HepG2 (cell line): ENCODE results near the gene EIF4H. TPM values are rescaled to one million over a fixed set of nuclear protein-coding genes. Genes with fewer than 3 reads are reported as not detected.

ENCODE experiments used
- ATAC-seq: fragments of 200-7000 bp; cut with Tn5 transposase; 3 replicates; pipeline ENCODE4 v1.9.1; 2020; ENCODE audit warnings: mild to moderate bottlenecking, moderate library complexity
- BruUV-seq: library from RNA; stranded (reverse); fragments of 400-500 nt; replicated peaks from 2 replicates; lab custom pipeline; 2021; lab: Mats Ljungman, UMichigan
- CTCF ChIA-PET: fragments of 300-600 bp; formaldehyde crosslinking; extraction: SDS; loops from one replicate; lab custom pipeline; 2021; ENCODE audit warnings: low total read pairs, inconsistent platforms, low intra/inter-chr PET ratio; lab: Yijun Ruan, JAX
- POLR2A ChIA-PET: fragments of 350-600 bp; sonication (Branson Sonifier 250); formaldehyde crosslinking; loops from one replicate; lab custom pipeline; 2020; ENCODE audit warnings: antibody characterized with exemption, inconsistent platforms; lab: Yijun Ruan, JAX
- DNase-seq: peaks from one replicate; pipeline ENCODE4 v3.0.0-alpha.2; 2015; ENCODE audit warnings: low spot score
- FAIRE-seq: peaks from 3 replicates; lab custom pipeline; 2011; peaks lifted over from hg19 to GRCh38; lab: Jason Lieb, UNC
- H2AFZ ChIP-seq: one replicate; pipeline ENCODE4 v1.6.1; 2011; ENCODE audit warnings: low read length, inconsistent platforms
- H3K27ac ChIP-seq: fragments of 300-600 bp; 3 replicates; pipeline ENCODE4 v1.8.0; 2011; ENCODE audit warnings: mixed run types, mild to moderate bottlenecking, mixed read lengths, low read length, inconsistent platforms; ENCODE audit not compliant: insufficient read depth; ENCODE audit errors: extremely low read length
- H3K27me3 ChIP-seq, 2 experiments: fragments of 200-600 bp in 1 of 2; 2 replicates in 1 of 2; 3 replicates in 1 of 2; pipeline versions ENCODE4 v1.6.0 to v1.8.0; 2011; ENCODE audit warnings: low read length in 2 of 2, mild to moderate bottlenecking in 2 of 2, moderate library complexity in 2 of 2, inconsistent platforms in 1 of 2; ENCODE audit not compliant: insufficient read depth in 2 of 2, control insufficient read depth in 1 of 2
- H3K36me3 ChIP-seq, 2 experiments: fragments of 200-600 bp in 1 of 2; replicated peaks in 1 of 2; 2 replicates in 1 of 2; 3 replicates in 1 of 2; pipeline versions ENCODE4 v1.5.1 to v1.8.0; 2011; ENCODE audit warnings: low read length in 2 of 2, inconsistent platforms in 1 of 2; ENCODE audit not compliant: insufficient read depth in 2 of 2, control insufficient read depth in 1 of 2
- H3K4me1 ChIP-seq: 2 replicates; pipeline ENCODE4 v1.5.1; 2012; ENCODE audit warnings: low read length, inconsistent platforms; ENCODE audit not compliant: insufficient read depth
- H3K4me2 ChIP-seq: 2 replicates; pipeline ENCODE4 v1.6.0; 2011; ENCODE audit warnings: low read depth, low read length, inconsistent platforms
- H3K4me3 ChIP-seq, 3 experiments: fragments of 200-600 bp in 1 of 3; sonication (generic), shearing (Covaris generic) in 1 of 3; replicated peaks in 1 of 3; 2 replicates each; pipeline ENCODE4 v1.5.1; 2011 to 2016; ENCODE audit warnings: low read length in 3 of 3, inconsistent platforms in 2 of 3, low read depth in 2 of 3, mild to moderate bottlenecking in 2 of 3, control low read depth in 1 of 3, mixed read lengths in 1 of 3; ENCODE audit not compliant: insufficient read depth in 1 of 3
- H3K79me2 ChIP-seq: one replicate; pipeline ENCODE4 v1.6.1; 2011; ENCODE audit warnings: low read length, inconsistent platforms; ENCODE audit not compliant: insufficient read depth
- H3K9ac ChIP-seq: 2 replicates; pipeline ENCODE4 v1.6.0; 2011; ENCODE audit warnings: mild to moderate bottlenecking, low read depth, low read length, inconsistent platforms; ENCODE audit not compliant: insufficient read depth
- H3K9me3 ChIP-seq: 2 replicates; pipeline ENCODE4 v1.5.1; 2012; ENCODE audit warnings: mild to moderate bottlenecking, low read length
- H4K20me1 ChIP-seq: 2 replicates; pipeline ENCODE4 v1.6.0; 2011; ENCODE audit warnings: inconsistent platforms, mild to moderate bottlenecking, low read length, moderate library complexity; ENCODE audit not compliant: insufficient read depth
- ARNTL ChIP-seq: sonication (generic); formaldehyde crosslinking; IDR thresholded peaks from 2 replicates; pipeline ENCODE4 v1.4.0; 2020; ENCODE audit warnings: mild to moderate bottlenecking, missing genetic modification reagents
- FOXJ3 ChIP-seq: sonication (generic); formaldehyde crosslinking; IDR thresholded peaks from 2 replicates; pipeline ENCODE4 v1.4.0; 2020; ENCODE audit warnings: missing genetic modification reagents, mild to moderate bottlenecking, borderline replicate concordance
- KLF16 ChIP-seq, 2 experiments: sonication (generic) in 1 of 2; formaldehyde crosslinking in 1 of 2; IDR thresholded peaks; 2 replicates each; pipeline versions ENCODE4 v1.6.1 to v1.8.0; 2016 to 2023; ENCODE audit warnings: missing genetic modification reagents in 2 of 2, missing compliant biosample characterization in 1 of 2
- MEF2D ChIP-seq: sonication (generic); formaldehyde crosslinking; IDR thresholded peaks from 2 replicates; pipeline ENCODE4 v1.5.1; 2020; ENCODE audit warnings: mild to moderate bottlenecking, missing genetic modification reagents
- PITX1 ChIP-seq: sonication (generic); formaldehyde crosslinking; IDR thresholded peaks from 2 replicates; pipeline ENCODE4 v1.5.1; 2020; ENCODE audit warnings: mild to moderate bottlenecking, missing genetic modification reagents
- SALL1 ChIP-seq: sonication (generic); formaldehyde crosslinking; IDR thresholded peaks from 2 replicates; pipeline ENCODE4 v1.8.0; 2022; ENCODE audit warnings: mild to moderate bottlenecking, missing genetic modification reagents
- ZBTB3 ChIP-seq: sonication (generic); formaldehyde crosslinking; IDR thresholded peaks from 2 replicates; pipeline ENCODE4 v1.4.0; 2020; ENCODE audit warnings: low read depth, mild to moderate bottlenecking, moderate library complexity, missing genetic modification reagents, borderline replicate concordance
- ZBTB46 ChIP-seq: sonication (generic); formaldehyde crosslinking; IDR thresholded peaks from 2 replicates; pipeline ENCODE4 v1.4.0; 2020; ENCODE audit warnings: mild to moderate bottlenecking, missing genetic modification reagents, borderline replicate concordance
- ZFP90 ChIP-seq: sonication (generic); formaldehyde crosslinking; IDR thresholded peaks from 2 replicates; pipeline ENCODE4 v1.8.0; 2022; ENCODE audit warnings: missing genetic modification reagents, mild to moderate bottlenecking, inconsistent platforms, borderline replicate concordance
- ZGPAT ChIP-seq: IDR thresholded peaks from 2 replicates; pipeline ENCODE4 v1.6.1; 2016; ENCODE audit warnings: mild to moderate bottlenecking
- ZNF484 ChIP-seq: sonication (generic); formaldehyde crosslinking; IDR thresholded peaks from 2 replicates; pipeline ENCODE4 v1.5.1; 2020; ENCODE audit warnings: mild to moderate bottlenecking, low read depth, missing genetic modification reagents, borderline replicate concordance
- WGBS: methylation state at CpG from one replicate; pipeline ENCODE4 v1.1.6; 2017; ENCODE audit warnings: low lambda C conversion rate; 5-methylcytosine and 5-hydroxymethylcytosine counted together
- in situ Hi-C: cut with HindIII; loops from 2 replicates; pipeline ENCODE4 v1.10.0; 2017; ENCODE audit warnings: low pct_unique_long_range_greater_than_20kb; ENCODE audit not compliant: extremely low pct_ligation_motif_present
- intact Hi-C: fragments of 100-400 bp; cut with micrococcal nuclease; formaldehyde crosslinking; loops from one replicate; pipeline ENCODE4 v1.10.0; 2022; ENCODE audit not compliant: unreplicated experiment
- polyA plus RNA-seq, 8 experiments: library from polyadenylated mRNA; depleted of rRNA in 3 of 8; stranded (reverse) in 7 of 8; unstranded in 1 of 8; fragments of >200 nt; fragmentation: Illumina TruSeq in 4 of 8; extraction: Trizol in 4 of 8; gene quantifications; 2 replicates each; pipeline versions ENCODE4 v1.2.1 to v1.2.3, GENCODE V29; 2011 to 2016; ENCODE audit warnings: low read depth in 4 of 8, missing spikeins in 1 of 8, mixed read lengths in 1 of 8; ENCODE audit not compliant: insufficient read depth in 1 of 8
- total RNA-seq, 5 experiments: library from RNA; depleted of rRNA; stranded (reverse); fragments of >200 nt; fragmentation: Illumina TruSeq; extraction: Trizol; gene quantifications; 2 replicates each; pipeline ENCODE4 v1.2.3, GENCODE V29; 2016; ENCODE audit warnings: low read depth in 1 of 5

EIF4H gene
- total and polyA plus RNA-seq, 2 of the 13 experiments (the other 11 are each of a cell fraction or from before 2014, with no cell fraction given) = 232 to 321 TPM

GRCh38 chr7:74180866-74181265 is 6.7 kb downstream of the EIF4H start:
- no peak for DNase-seq
- Histone ChIP-seq H3K27me3 (no peaks in the 10 kb centered on the region), H2AFZ (no peak overlapping the region), H3K79me2 (peaks cover 100% of the 10 kb centered on the region), H3K4me1 (peaks cover 65% of the 10 kb centered on the region), H3K36me3 (peaks cover 10 to 46% of the 10 kb centered on the region in 2 experiments; a peak in 4 of 5 replicates), H4K20me1 (peaks cover 98% of the 10 kb centered on the region), H3K27ac (no peak overlapping the region), H3K9me3 (no peaks in the 10 kb centered on the region), H3K4me2 (no peak overlapping the region), H3K4me3 (no peak overlapping the region), H3K9ac (no peak overlapping the region)
- intact Hi-C loops (no loop called here), in situ Hi-C loops (no loop called here)
- POLR2A ChIA-PET = no interaction called here
- no TSS peak for BruUV-seq
- FAIRE-seq = no peak
- CTCF ChIA-PET = no interaction called here
- 100% methylated on average over 1 of the region's 1 CpG for WGBS
- no peak for ATAC-seq
- no peak for TF ChIP-seq ZNF484 (CRISPR knock-in tag)
- TF ChIP-seq, all 625 proteins: peak for 0

DNA sequence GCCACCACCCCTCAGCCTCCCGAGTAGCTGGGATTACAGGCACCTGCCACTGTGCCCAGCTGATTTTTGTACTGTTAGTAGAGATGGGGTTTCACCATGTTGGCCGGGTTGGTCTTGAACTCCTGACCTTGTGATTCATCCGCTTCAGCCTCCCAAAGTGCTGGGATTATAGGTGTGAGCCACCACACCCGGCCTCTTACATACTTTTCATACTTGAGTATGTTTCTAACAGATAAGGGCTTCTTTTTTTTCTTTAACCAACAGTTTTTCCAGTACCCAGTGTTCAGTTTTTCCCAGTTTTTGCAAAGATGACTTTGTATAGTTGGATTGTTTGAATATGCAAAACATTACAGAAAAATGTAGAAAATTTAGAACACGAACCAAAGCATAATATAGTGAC is 7.7 kb downstream of the EIF4H start:
- H3K27me3 ChIP-seq = no peaks in the 10 kb centered on the region
- BruUV-seq = no TSS peak
- intact Hi-C loops = no loop called here
- ChIA-PET POLR2A (no interaction called here), CTCF (no interaction called here)
- DNase-seq (no peak), FAIRE-seq (no peak), ATAC-seq (no peak)
- H2AFZ ChIP-seq = no peak overlapping the region
- H3K4me2 ChIP-seq = no peak overlapping the region
- H3K36me3 ChIP-seq = peaks cover 7 to 41% of the 10 kb centered on the region in 2 experiments; a peak in 4 of 5 replicates
- in situ Hi-C loops = no loop called here
- no peaks in the 10 kb centered on the region for H3K9me3 ChIP-seq
- H3K27ac ChIP-seq = no peak overlapping the region
- peaks cover 100% of the 10 kb centered on the region for H4K20me1 ChIP-seq
- H3K4me1 ChIP-seq = peaks cover 55% of the 10 kb centered on the region
- H3K9ac ChIP-seq = no peak overlapping the region
- peaks cover 100% of the 10 kb centered on the region for H3K79me2 ChIP-seq
- no peak overlapping the region for H3K4me3 ChIP-seq
- 80% methylated on average over 5 of the region's 5 CpGs for WGBS
- no peak for TF ChIP-seq ARNTL (CRISPR knock-in tag)
- TF ChIP-seq ZBTB46 (CRISPR knock-in tag) = no peak
- no peak for TF ChIP-seq SALL1
- no peak for TF ChIP-seq PITX1 (CRISPR knock-in tag)
- no peak for TF ChIP-seq ZFP90
- no peak for TF ChIP-seq ZGPAT (CRISPR knock-in tag)
- TF ChIP-seq FOXJ3 = no peak
- TF ChIP-seq ZBTB3 (CRISPR knock-in tag) = no peak
- TF ChIP-seq KLF16 (CRISPR knock-in tag; IDR thresholded peaks at IDR 0.05) = no peak
- no peak for TF ChIP-seq MEF2D (CRISPR knock-in tag)
